Measurements from ENCODE around the gene GSG1L.

GSG1L gene

GRCh38 chr16:28003923-28004322 lies 59.6 kb downstream of the GSG1L start:
- TF ChIP-seq, protein P1, sequence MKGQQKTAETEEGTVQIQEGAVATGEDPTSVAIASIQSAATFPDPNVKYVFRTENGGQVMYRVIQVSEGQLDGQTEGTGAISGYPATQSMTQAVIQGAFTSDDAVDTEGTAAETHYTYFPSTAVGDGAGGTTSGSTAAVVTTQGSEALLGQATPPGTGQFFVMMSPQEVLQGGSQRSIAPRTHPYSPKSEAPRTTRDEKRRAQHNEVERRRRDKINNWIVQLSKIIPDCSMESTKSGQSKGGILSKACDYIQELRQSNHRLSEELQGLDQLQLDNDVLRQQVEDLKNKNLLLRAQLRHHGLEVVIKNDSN (IDR thresholded peaks at IDR 0.05) = no peak
- TF ChIP-seq CEBPB (IDR thresholded peaks at IDR 0.05) = no peak
- TF ChIP-seq EGR1 (IDR thresholded peaks at IDR 0.05) = no peak
- TF ChIP-seq RAD21 (IDR thresholded peaks at IDR 0.05; ENCODE audit: low read depth) = no peak
- no peak for TF ChIP-seq TAF1 (IDR thresholded peaks at IDR 0.05; ENCODE audit: low read depth)
- no peak for TF ChIP-seq NFIC (IDR thresholded peaks at IDR 0.05)
- TF ChIP-seq ZBTB7A (IDR thresholded peaks at IDR 0.05; ENCODE audit: low read depth) = no peak
- no peak for TF ChIP-seq MAX (IDR thresholded peaks at IDR 0.05)
- TF ChIP-seq CREB1 (IDR thresholded peaks at IDR 0.05; ENCODE audit: low read depth) = no peak
- no peak for TF ChIP-seq TCF12 (IDR thresholded peaks at IDR 0.05; ENCODE audit: low read depth)
- no peak for TF ChIP-seq EP300 (IDR thresholded peaks at IDR 0.05; ENCODE audit: borderline replicate concordance)
- TF ChIP-seq FOXM1 (IDR thresholded peaks at IDR 0.05; ENCODE audit: borderline replicate concordance, low read depth) = no peak
- TF ChIP-seq, protein P2, sequence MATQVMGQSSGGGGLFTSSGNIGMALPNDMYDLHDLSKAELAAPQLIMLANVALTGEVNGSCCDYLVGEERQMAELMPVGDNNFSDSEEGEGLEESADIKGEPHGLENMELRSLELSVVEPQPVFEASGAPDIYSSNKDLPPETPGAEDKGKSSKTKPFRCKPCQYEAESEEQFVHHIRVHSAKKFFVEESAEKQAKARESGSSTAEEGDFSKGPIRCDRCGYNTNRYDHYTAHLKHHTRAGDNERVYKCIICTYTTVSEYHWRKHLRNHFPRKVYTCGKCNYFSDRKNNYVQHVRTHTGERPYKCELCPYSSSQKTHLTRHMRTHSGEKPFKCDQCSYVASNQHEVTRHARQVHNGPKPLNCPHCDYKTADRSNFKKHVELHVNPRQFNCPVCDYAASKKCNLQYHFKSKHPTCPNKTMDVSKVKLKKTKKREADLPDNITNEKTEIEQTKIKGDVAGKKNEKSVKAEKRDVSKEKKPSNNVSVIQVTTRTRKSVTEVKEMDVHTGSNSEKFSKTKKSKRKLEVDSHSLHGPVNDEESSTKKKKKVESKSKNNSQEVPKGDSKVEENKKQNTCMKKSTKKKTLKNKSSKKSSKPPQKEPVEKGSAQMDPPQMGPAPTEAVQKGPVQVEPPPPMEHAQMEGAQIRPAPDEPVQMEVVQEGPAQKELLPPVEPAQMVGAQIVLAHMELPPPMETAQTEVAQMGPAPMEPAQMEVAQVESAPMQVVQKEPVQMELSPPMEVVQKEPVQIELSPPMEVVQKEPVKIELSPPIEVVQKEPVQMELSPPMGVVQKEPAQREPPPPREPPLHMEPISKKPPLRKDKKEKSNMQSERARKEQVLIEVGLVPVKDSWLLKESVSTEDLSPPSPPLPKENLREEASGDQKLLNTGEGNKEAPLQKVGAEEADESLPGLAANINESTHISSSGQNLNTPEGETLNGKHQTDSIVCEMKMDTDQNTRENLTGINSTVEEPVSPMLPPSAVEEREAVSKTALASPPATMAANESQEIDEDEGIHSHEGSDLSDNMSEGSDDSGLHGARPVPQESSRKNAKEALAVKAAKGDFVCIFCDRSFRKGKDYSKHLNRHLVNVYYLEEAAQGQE (IDR thresholded peaks at IDR 0.05; ENCODE audit: low read depth) = no peak
- no peak for TF ChIP-seq TEAD4 (IDR thresholded peaks at IDR 0.05)
- TF ChIP-seq YY1 (IDR thresholded peaks at IDR 0.05; ENCODE audit: low read depth) = no peak

- TF ChIP-seq, protein P1 (IDR thresholded peaks at IDR 0.05) = peak; percentile 71
- TF ChIP-seq YY1 (IDR thresholded peaks at IDR 0.05; ENCODE audit: low read depth) = no peak
Observed at GRCh38 chr16:28003021-28003865, 60.3 kb downstream of the GSG1L start.

GRCh38 chr16:28001642-28002041 lies 61.9 kb downstream of the GSG1L start:
- TF ChIP-seq NFIC (IDR thresholded peaks at IDR 0.05) (no peak), TEAD4 (IDR thresholded peaks at IDR 0.05) (no peak), EGR1 (IDR thresholded peaks at IDR 0.05) (no peak), MAX (IDR thresholded peaks at IDR 0.05) (no peak), CREB1 (IDR thresholded peaks at IDR 0.05; ENCODE audit: low read depth) (no peak), RAD21 (IDR thresholded peaks at IDR 0.05; ENCODE audit: low read depth) (no peak), TCF12 (IDR thresholded peaks at IDR 0.05; ENCODE audit: low read depth) (no peak), FOXM1 (IDR thresholded peaks at IDR 0.05; ENCODE audit: borderline replicate concordance, low read depth) (no peak), CEBPB (IDR thresholded peaks at IDR 0.05) (no peak), EP300 (IDR thresholded peaks at IDR 0.05; ENCODE audit: borderline replicate concordance) (no peak), YY1 (IDR thresholded peaks at IDR 0.05; ENCODE audit: low read depth) (no peak)
- TF ChIP-seq, protein P2 (IDR thresholded peaks at IDR 0.05; ENCODE audit: low read depth) = no peak
- TF ChIP-seq, protein P1 (IDR thresholded peaks at IDR 0.05) = no peak

GRCh38 chr16:28001184-28001583 lies 62.3 kb downstream of the GSG1L start:
- TF ChIP-seq, protein P2 (IDR thresholded peaks at IDR 0.05; ENCODE audit: low read depth) = no peak
- no peak for TF ChIP-seq EGR1 (IDR thresholded peaks at IDR 0.05)
- TF ChIP-seq TCF12 (IDR thresholded peaks at IDR 0.05; ENCODE audit: low read depth) = no peak
- TF ChIP-seq EP300 (IDR thresholded peaks at IDR 0.05; ENCODE audit: borderline replicate concordance) = no peak
- TF ChIP-seq CREB1 (IDR thresholded peaks at IDR 0.05; ENCODE audit: low read depth) = no peak
